Gastroesophageal sphincter (tissue), 3 donors: ENCODE measurements around the gene ATP6V0A4.

Experiments used
- EP300 ChIP-seq: sonication (generic); formaldehyde crosslinking; IDR thresholded peaks from one replicate; pipeline ENCODE4 v1.6.1; 2017; ENCODE audit warnings: antibody characterized with exemption, mild to moderate bottlenecking
- POLR2A ChIP-seq, 2 donors: fragments of 450-650 bp; IDR thresholded peaks; one replicate each; pipeline ENCODE4 v1.6.1; 2017; ENCODE audit warnings: antibody characterized with exemption in 2 of 2, mild to moderate bottlenecking in 2 of 2, moderate library complexity in 1 of 2
- POLR2AphosphoS5 ChIP-seq: sonication (generic); formaldehyde crosslinking; IDR thresholded peaks from one replicate; pipeline ENCODE4 v1.6.1; 2017; ENCODE audit warnings: antibody characterized with exemption
- TF ChIP-seq, protein P1 (sequence below), 4 experiments: fragments of 200-600 bp in 2 of 4; fragments of 450-650 bp in 2 of 4; sonication (generic) in 1 of 4; IDR thresholded peaks; one replicate each; pipeline ENCODE4 v1.5.1; 2017 to 2019; ENCODE audit warnings: antibody characterized with exemption in 4 of 4, mild to moderate bottlenecking in 2 of 4, moderate library complexity in 2 of 4

DNA sequence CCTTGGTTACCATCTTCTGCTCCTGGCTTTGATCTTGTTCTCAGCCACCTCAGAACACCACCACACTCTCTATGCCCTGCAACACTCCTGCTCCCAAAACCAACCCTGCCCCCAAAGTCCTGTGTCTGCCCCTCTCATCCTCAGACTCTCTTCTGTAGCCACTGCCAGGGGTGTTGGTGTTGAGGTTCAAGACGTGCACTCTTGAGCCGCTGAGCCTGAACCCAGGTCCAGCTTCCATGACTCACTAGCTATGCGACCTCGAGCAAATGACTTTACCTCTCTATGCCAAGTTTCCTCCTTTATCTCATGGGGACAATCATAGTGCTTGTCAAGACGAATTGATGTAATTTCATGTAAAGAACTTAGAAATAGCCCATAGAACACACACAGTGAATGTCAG is 840 bp upstream of the ATP6V0A4 start:
- TF ChIP-seq POLR2AphosphoS5 (no peak), POLR2A (IDR thresholded peaks at IDR 0.05) (no peak), EP300 (no peak)
- TF ChIP-seq, protein P1, sequence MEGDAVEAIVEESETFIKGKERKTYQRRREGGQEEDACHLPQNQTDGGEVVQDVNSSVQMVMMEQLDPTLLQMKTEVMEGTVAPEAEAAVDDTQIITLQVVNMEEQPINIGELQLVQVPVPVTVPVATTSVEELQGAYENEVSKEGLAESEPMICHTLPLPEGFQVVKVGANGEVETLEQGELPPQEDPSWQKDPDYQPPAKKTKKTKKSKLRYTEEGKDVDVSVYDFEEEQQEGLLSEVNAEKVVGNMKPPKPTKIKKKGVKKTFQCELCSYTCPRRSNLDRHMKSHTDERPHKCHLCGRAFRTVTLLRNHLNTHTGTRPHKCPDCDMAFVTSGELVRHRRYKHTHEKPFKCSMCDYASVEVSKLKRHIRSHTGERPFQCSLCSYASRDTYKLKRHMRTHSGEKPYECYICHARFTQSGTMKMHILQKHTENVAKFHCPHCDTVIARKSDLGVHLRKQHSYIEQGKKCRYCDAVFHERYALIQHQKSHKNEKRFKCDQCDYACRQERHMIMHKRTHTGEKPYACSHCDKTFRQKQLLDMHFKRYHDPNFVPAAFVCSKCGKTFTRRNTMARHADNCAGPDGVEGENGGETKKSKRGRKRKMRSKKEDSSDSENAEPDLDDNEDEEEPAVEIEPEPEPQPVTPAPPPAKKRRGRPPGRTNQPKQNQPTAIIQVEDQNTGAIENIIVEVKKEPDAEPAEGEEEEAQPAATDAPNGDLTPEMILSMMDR (IDR thresholded peaks at IDR 0.05): no peak
